Mesodermal cell (in vitro differentiated cells): ENCODE results near the gene TUBB6. TPM values are rescaled to one million over a fixed set of nuclear protein-coding genes. Genes with fewer than 3 reads are reported as not detected.

Experiments
- H3K27ac ChIP-seq: 2 replicates; pipeline ENCODE4 v1.7.0; 2013; ENCODE audit warnings: mild to moderate bottlenecking, low read depth, low read length, moderate library complexity; ENCODE audit not compliant: severe bottlenecking
- H3K36me3 ChIP-seq: 2 replicates; pipeline ENCODE4 v1.7.1; 2013; ENCODE audit warnings: mild to moderate bottlenecking, low read length, moderate library complexity; ENCODE audit not compliant: control insufficient read depth, insufficient read depth
- H3K4me1 ChIP-seq: one replicate; pipeline ENCODE4 v1.7.1; 2013; ENCODE audit warnings: mild to moderate bottlenecking, low read length; ENCODE audit not compliant: insufficient read depth, control insufficient read depth, poor library complexity, severe bottlenecking
- H3K4me3 ChIP-seq: 2 replicates; pipeline ENCODE4 v1.7.0; 2013; ENCODE audit warnings: low read length, control low read depth, mild to moderate bottlenecking; ENCODE audit not compliant: insufficient read depth, poor library complexity, severe bottlenecking; ENCODE audit errors: extremely low read depth
- H3K9me3 ChIP-seq: 2 replicates; pipeline ENCODE4 v1.7.1; 2013; ENCODE audit warnings: mild to moderate bottlenecking, low read length, moderate library complexity; ENCODE audit not compliant: control insufficient read depth
- WGBS, 2 experiments: methylation state at CpG; one replicate each; pipeline ENCODE4 v1.1.5; 2013; ENCODE audit warnings: missing lambda C conversion rate in 2 of 2; ENCODE audit not compliant: insufficient coverage in 2 of 2; 5-methylcytosine and 5-hydroxymethylcytosine counted together
- polyA plus RNA-seq, 2 experiments: library from polyadenylated mRNA; stranded (reverse); fragments of 50-300 nt; gene quantifications; one replicate each; pipeline ENCODE4 v1.2.3, GENCODE V29; 2013

TUBB6 gene
- polyA plus RNA-seq (2013, experiment 1 of 2): 237 TPM
- 204 TPM for polyA plus RNA-seq (2013, experiment 2 of 2)

- peak within 1 kb of the TSS; percentile 82 for H3K4me3 ChIP-seq
- peaks cover 39% of the 10 kb centered on the region for H3K36me3 ChIP-seq
- H3K27ac ChIP-seq: peak within 1 kb of the TSS; percentile 95
- peaks cover 22% of the 10 kb centered on the region for H3K9me3 ChIP-seq
- H3K4me1 ChIP-seq: peaks cover 22% of the 10 kb centered on the region
- 0 to 1% methylated on average over 45 to 67 of the region's 88 CpGs for WGBS, 2 experiments
Measured at GRCh38 chr18:12307701-12308385, at the start of gene TUBB6. Gene TUBB6 (plus strand): TSS chr18:12308241. CDS start chr18:12308293, 52 bp downstream.

- Histone ChIP-seq H3K27ac (no peak overlapping the region), H3K9me3 (no peaks in the 10 kb centered on the region), H3K4me1 (peaks cover 9% of the 10 kb centered on the region), H3K36me3 (no peaks in the 10 kb centered on the region), H3K4me3 (no peak overlapping the region)
- 90 to 95% methylated on average over 25 to 26 of the region's 29 CpGs for WGBS, 2 experiments
Measured at GRCh38 chr18:12258719-12259705, 49.0 kb upstream of the TUBB6 start.

- Histone ChIP-seq H3K27ac (no peak overlapping the region), H3K4me3 (no peak overlapping the region), H3K36me3 (no peaks in the 10 kb centered on the region), H3K9me3 (no peaks in the 10 kb centered on the region), H3K4me1 (no peaks in the 10 kb centered on the region)
- WGBS, 2 experiments: 94 to 100% methylated on average over 4 to 6 of the region's 8 CpGs
Measured at GRCh38 chr18:12262748-12263147, 45.3 kb upstream of the TUBB6 start.

GRCh38 chr18:12264864-12265263, 43.2 kb upstream of the TUBB6 start:
- Histone ChIP-seq H3K27ac (no peak overlapping the region), H3K4me1 (no peaks in the 10 kb centered on the region), H3K9me3 (no peaks in the 10 kb centered on the region), H3K4me3 (no peak overlapping the region), H3K36me3 (no peaks in the 10 kb centered on the region)
- WGBS, 2 experiments: 100% methylated on average over 1 of the region's 2 CpGs; no CpG with 5 or more reads in 1 of the 2 experiments

GRCh38 chr18:12271376-12272235, 36.4 kb upstream of the TUBB6 start:
- Histone ChIP-seq H3K4me3 (peak overlapping the region; percentile 46), H3K9me3 (no peaks in the 10 kb centered on the region), H3K27ac (no peak overlapping the region), H3K36me3 (no peaks in the 10 kb centered on the region), H3K4me1 (no peaks in the 10 kb centered on the region)
- WGBS, 2 experiments: 26 to 28% methylated on average over 39 to 41 of the region's 51 CpGs

- no peak overlapping the region for H3K27ac ChIP-seq
- H3K4me3 ChIP-seq: no peak overlapping the region
- peaks cover 11% of the 10 kb centered on the region for H3K4me1 ChIP-seq
- H3K9me3 ChIP-seq: no peaks in the 10 kb centered on the region
- no peaks in the 10 kb centered on the region for H3K36me3 ChIP-seq
- WGBS, 2 experiments: 92 to 100% methylated on average over 4 of the region's 4 CpGs
Measured at GRCh38 chr18:12274793-12275192, 33.2 kb upstream of the TUBB6 start.

GRCh38 chr18:12276736-12277554, 31.1 kb upstream of the TUBB6 start:
- H3K36me3 ChIP-seq: no peaks in the 10 kb centered on the region
- WGBS, 2 experiments: 97% methylated on average over 24 to 25 of the region's 26 CpGs
- no peaks in the 10 kb centered on the region for H3K9me3 ChIP-seq
- H3K4me1 ChIP-seq: peaks cover 25% of the 10 kb centered on the region
- no peak overlapping the region for H3K4me3 ChIP-seq
- no peak overlapping the region for H3K27ac ChIP-seq

GRCh38 chr18:12278215-12278671, 29.8 kb upstream of the TUBB6 start:
- no peaks in the 10 kb centered on the region for H3K9me3 ChIP-seq
- peaks cover 36% of the 10 kb centered on the region for H3K4me1 ChIP-seq
- H3K4me3 ChIP-seq: peak overlapping the region; percentile 28
- H3K36me3 ChIP-seq: no peaks in the 10 kb centered on the region
- H3K27ac ChIP-seq: peak overlapping the region; percentile 98
- WGBS, 2 experiments: 76 to 80% methylated on average over 6 to 7 of the region's 7 CpGs

- no peaks in the 10 kb centered on the region for H3K36me3 ChIP-seq
- H3K9me3 ChIP-seq: no peaks in the 10 kb centered on the region
- H3K4me1 ChIP-seq: peaks cover 36% of the 10 kb centered on the region
- 27 to 39% methylated on average over 21 to 22 of the region's 30 CpGs for WGBS, 2 experiments
- H3K4me3 ChIP-seq: peak overlapping the region; percentile 28
- H3K27ac ChIP-seq: peak overlapping the region; percentile 98
Measured at GRCh38 chr18:12278741-12279682, 29.0 kb upstream of the TUBB6 start.
